HEK293 (cell line): ENCODE measurements around the gene MFSD11.

ENCODE experiments used
- ATF2 ChIP-seq: fragments of 450-650 bp; formaldehyde crosslinking; IDR thresholded peaks from 2 replicates; pipeline ENCODE4 v1.5.1; 2016; ENCODE audit warnings: missing biosample characterization, missing genetic modification characterization, low read depth
- GLIS1 ChIP-seq: fragments of 450-650 bp; formaldehyde crosslinking; IDR thresholded peaks from 2 replicates; pipeline ENCODE4 v1.5.1; 2016; ENCODE audit warnings: missing biosample characterization, missing genetic modification characterization
- HOXC10 ChIP-seq: sonication (generic); formaldehyde crosslinking; IDR thresholded peaks from 2 replicates; pipeline ENCODE4 v1.8.1; 2023; ENCODE audit warnings: mild to moderate bottlenecking, missing genetic modification reagents
- KLF10 ChIP-seq: fragments of 450-650 bp; IDR thresholded peaks from 2 replicates; pipeline ENCODE4 v1.5.1; 2018; ENCODE audit warnings: missing biosample characterization, mild to moderate bottlenecking, missing genetic modification characterization
- OSR2 ChIP-seq: fragments of 450-650 bp; formaldehyde crosslinking; IDR thresholded peaks from 2 replicates; pipeline ENCODE4 v1.5.1; 2016; ENCODE audit warnings: missing biosample characterization, missing genetic modification characterization
- PRDM1 ChIP-seq: fragments of 450-650 bp; formaldehyde crosslinking; IDR thresholded peaks from 2 replicates; pipeline ENCODE4; 2016; ENCODE audit warnings: missing biosample characterization, missing genetic modification characterization
- PRDM10 ChIP-seq: fragments of 450-650 bp; formaldehyde crosslinking; IDR thresholded peaks from 2 replicates; pipeline ENCODE4 v1.5.1; 2016; ENCODE audit warnings: missing biosample characterization, missing genetic modification characterization
- PRDM4 ChIP-seq: fragments of 450-650 bp; formaldehyde crosslinking; IDR thresholded peaks from 2 replicates; pipeline ENCODE4 v1.5.1; 2017; ENCODE audit warnings: missing biosample characterization, missing genetic modification characterization
- SCRT1 ChIP-seq: fragments of 450-650 bp; formaldehyde crosslinking; IDR thresholded peaks from 2 replicates; pipeline ENCODE4 v1.5.1; 2016; ENCODE audit warnings: missing biosample characterization, missing genetic modification characterization, borderline replicate concordance
- SCRT2 ChIP-seq: fragments of 450-650 bp; formaldehyde crosslinking; IDR thresholded peaks from 2 replicates; pipeline ENCODE4 v1.5.1; 2016; ENCODE audit warnings: missing biosample characterization, missing genetic modification characterization
- SP7 ChIP-seq: fragments of 450-650 bp; formaldehyde crosslinking; IDR thresholded peaks from 2 replicates; pipeline ENCODE4 v1.5.1; 2016; ENCODE audit warnings: missing biosample characterization, missing genetic modification characterization
- YY1 ChIP-seq: fragments of 450-650 bp; formaldehyde crosslinking; IDR thresholded peaks from 2 replicates; pipeline ENCODE4 v1.5.1; 2018; ENCODE audit warnings: missing biosample characterization, missing genetic modification characterization
- YY2 ChIP-seq: fragments of 450-650 bp; formaldehyde crosslinking; IDR thresholded peaks from 2 replicates; pipeline ENCODE4 v1.5.1; 2016; ENCODE audit warnings: missing biosample characterization, missing genetic modification characterization
- ZBTB17 ChIP-seq: fragments of 450-650 bp; formaldehyde crosslinking; IDR thresholded peaks from 2 replicates; pipeline ENCODE4 v1.5.1; 2016; ENCODE audit warnings: missing biosample characterization, missing genetic modification characterization
- ZBTB49 ChIP-seq: fragments of 450-650 bp; formaldehyde crosslinking; IDR thresholded peaks from 2 replicates; pipeline ENCODE4 v1.5.1; 2016; ENCODE audit warnings: missing biosample characterization, missing genetic modification characterization, low read depth
- ZBTB6 ChIP-seq: fragments of 450-650 bp; formaldehyde crosslinking; IDR thresholded peaks from 2 replicates; pipeline ENCODE4 v1.5.1; 2017; ENCODE audit warnings: missing biosample characterization, missing genetic modification characterization
- ZBTB8A ChIP-seq: fragments of 450-650 bp; formaldehyde crosslinking; IDR thresholded peaks from 2 replicates; pipeline ENCODE4 v1.5.1; 2016; ENCODE audit warnings: missing biosample characterization, missing genetic modification characterization
- ZFP69B ChIP-seq: fragments of 450-650 bp; formaldehyde crosslinking; IDR thresholded peaks from 2 replicates; pipeline ENCODE4 v1.5.1; 2016; ENCODE audit warnings: missing biosample characterization, missing genetic modification characterization
- ZIC2 ChIP-seq: fragments of 450-650 bp; formaldehyde crosslinking; IDR thresholded peaks from 2 replicates; pipeline ENCODE4 v1.5.1; 2016; ENCODE audit warnings: missing biosample characterization, missing genetic modification characterization
- ZNF10 ChIP-seq: fragments of 450-650 bp; formaldehyde crosslinking; IDR thresholded peaks from 2 replicates; pipeline ENCODE4 v1.5.1; 2017; ENCODE audit warnings: missing biosample characterization, missing genetic modification characterization
- ZNF138 ChIP-seq: fragments of 450-650 bp; formaldehyde crosslinking; IDR thresholded peaks from 2 replicates; pipeline ENCODE4 v1.5.1; 2016; ENCODE audit warnings: missing biosample characterization, missing genetic modification characterization, borderline replicate concordance
- ZNF24 ChIP-seq: fragments of 450-650 bp; formaldehyde crosslinking; IDR thresholded peaks from 2 replicates; pipeline ENCODE4 v1.5.1; 2016; ENCODE audit warnings: missing biosample characterization, missing genetic modification characterization
- ZNF311 ChIP-seq: fragments of 450-650 bp; formaldehyde crosslinking; IDR thresholded peaks from 2 replicates; pipeline ENCODE4 v1.5.1; 2017; ENCODE audit warnings: missing biosample characterization, missing genetic modification characterization, borderline replicate concordance
- ZNF335 ChIP-seq: fragments of 450-650 bp; formaldehyde crosslinking; conservative IDR thresholded peaks from 2 replicates; pipeline ENCODE4 v1.5.1; 2016; ENCODE audit warnings: missing biosample characterization, missing genetic modification characterization
- ZNF366 ChIP-seq: fragments of 450-650 bp; formaldehyde crosslinking; conservative IDR thresholded peaks from 2 replicates; pipeline ENCODE4 v1.5.1; 2016; ENCODE audit warnings: missing biosample characterization, missing genetic modification characterization
- ZNF501 ChIP-seq: fragments of 450-650 bp; formaldehyde crosslinking; IDR thresholded peaks from 2 replicates; pipeline ENCODE4 v1.5.1; 2016; ENCODE audit warnings: missing biosample characterization, missing genetic modification characterization
- ZNF596 ChIP-seq: fragments of 450-650 bp; IDR thresholded peaks from 2 replicates; pipeline ENCODE4 v1.5.0; 2018; ENCODE audit warnings: missing biosample characterization, mild to moderate bottlenecking, missing genetic modification characterization, moderate library complexity
- ZNF629 ChIP-seq: fragments of 450-650 bp; formaldehyde crosslinking; IDR thresholded peaks from 2 replicates; pipeline ENCODE4 v1.5.1; 2017; ENCODE audit warnings: missing biosample characterization, missing genetic modification characterization
- ZNF843 ChIP-seq: fragments of 450-650 bp; formaldehyde crosslinking; IDR thresholded peaks from 2 replicates; pipeline ENCODE4 v1.5.1; 2016; ENCODE audit warnings: missing biosample characterization, missing genetic modification characterization

MFSD11 gene

GRCh38 chr17:76716146-76716838 lies 21.6 kb upstream of the MFSD11 start (continued):
- TF ChIP-seq PRDM4 (no peak), ZNF596 (tag by site-specific recombination) (0 out of 2 replicates have a peak, but pooled peaks have one; percentile 5), ZNF10 (tag by site-specific recombination) (peak; percentile 91), GLIS1 (peak; percentile 78), KLF10 (tag by site-specific recombination) (peak; percentile 57), SCRT1 (peak; percentile 88), ZNF24 (tag by site-specific recombination) (0 out of 2 replicates have a peak, but pooled peaks have one; percentile 32), ZNF843 (tag by site-specific recombination) (peak; percentile 59; the same call in 1 of the 2 replicates), YY1 (no peak), ZNF366 (tag by site-specific recombination) (0 out of 2 replicates have a peak, but pooled peaks have one; percentile 60), SP7 (tag by site-specific recombination) (peak; percentile 50; the same call in 1 of the 2 replicates), YY2 (tag by site-specific recombination) (no peak), ZFP69B (tag by site-specific recombination) (no peak), ZIC2 (peak; percentile 97), ATF2 (tag by site-specific recombination) (peak; percentile 50), PRDM1 (tag by site-specific recombination) (peak; percentile 47; the same call in 1 of the 2 replicates), ZBTB8A (peak; percentile 47; the same call in 1 of the 2 replicates), ZNF629 (tag by site-specific recombination) (peak; percentile 84), ZBTB49 (no peak), HOXC10 (CRISPR knock-in tag) (no peak), SCRT2 (peak; percentile 97), ZNF335 (peak; percentile 35; the same call in 1 of the 2 replicates), ZBTB6 (0 out of 2 replicates have a peak, but pooled peaks have one; percentile 28), ZBTB17 (tag by site-specific recombination) (peak; percentile 98), ZNF311 (no peak), OSR2 (tag by site-specific recombination) (0 out of 2 replicates have a peak, but pooled peaks have one; percentile 6), PRDM10 (tag by site-specific recombination) (peak; percentile 68; the same call in 1 of the 2 replicates), ZNF138 (tag by site-specific recombination) (no peak), ZNF501 (tag by site-specific recombination) (no peak)
